ENCODE results near the gene KCNMA1.

Gene KCNMA1

DNA sequence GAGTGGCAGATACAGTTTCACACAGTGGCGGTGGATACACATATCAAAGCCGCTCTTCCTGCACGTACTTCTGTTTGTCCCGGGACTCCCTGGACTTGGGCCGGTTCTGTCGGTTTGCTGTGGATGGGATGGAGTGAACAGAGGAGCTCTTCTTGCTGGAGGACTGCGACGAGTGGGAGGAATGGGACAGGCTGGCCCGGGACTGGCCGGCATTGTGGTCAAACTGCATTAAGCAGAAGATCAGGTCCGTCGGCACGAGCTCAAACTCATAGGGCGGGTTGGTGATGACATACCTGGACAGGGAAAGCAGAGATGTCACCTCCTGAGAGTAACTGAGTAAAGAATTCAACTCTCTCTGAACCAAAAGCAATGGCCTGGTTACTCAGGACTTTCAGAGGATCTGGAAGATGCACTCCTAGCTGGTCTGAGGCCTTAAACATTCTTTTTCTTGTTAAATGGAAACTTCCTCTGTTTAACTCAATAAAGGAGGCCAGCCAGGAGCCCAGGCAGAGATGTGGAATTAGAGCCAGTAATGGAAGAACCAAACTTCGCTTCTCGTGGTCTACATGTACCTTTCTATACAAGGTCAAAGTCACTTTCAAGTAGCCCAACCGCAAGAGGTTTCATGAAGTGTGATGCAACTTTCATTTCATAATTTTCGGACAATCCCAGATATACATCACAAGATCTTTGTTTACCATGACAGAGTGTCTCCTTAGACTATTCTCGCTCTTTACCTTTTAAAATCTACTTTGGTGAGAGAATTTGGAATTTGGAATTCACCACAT lies 750.2 kb downstream of the KCNMA1 start:
- no peak for DNase-seq (ENCODE audit: low spot score)

DNA sequence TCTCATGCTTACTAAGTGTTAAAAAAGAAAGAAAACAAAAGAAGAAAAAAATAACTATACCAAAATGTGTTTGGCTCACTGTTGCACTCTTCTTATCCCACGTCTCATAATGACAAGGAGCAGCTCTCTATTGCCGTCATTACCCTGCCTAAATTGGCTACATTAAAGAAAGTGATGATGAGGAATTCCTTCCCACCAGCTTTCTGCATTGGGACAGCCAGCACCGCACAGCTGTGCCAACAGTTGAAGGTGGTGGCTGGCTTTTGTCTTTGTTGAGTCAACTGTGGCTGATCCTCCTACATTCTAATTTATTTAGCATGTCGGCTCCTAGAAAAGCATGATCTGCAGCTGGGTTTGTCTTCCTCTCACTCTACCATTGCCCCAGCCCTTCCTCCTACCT lies 751.8 kb downstream of the KCNMA1 start:
- no peak for DNase-seq (ENCODE audit: low spot score)

DNA sequence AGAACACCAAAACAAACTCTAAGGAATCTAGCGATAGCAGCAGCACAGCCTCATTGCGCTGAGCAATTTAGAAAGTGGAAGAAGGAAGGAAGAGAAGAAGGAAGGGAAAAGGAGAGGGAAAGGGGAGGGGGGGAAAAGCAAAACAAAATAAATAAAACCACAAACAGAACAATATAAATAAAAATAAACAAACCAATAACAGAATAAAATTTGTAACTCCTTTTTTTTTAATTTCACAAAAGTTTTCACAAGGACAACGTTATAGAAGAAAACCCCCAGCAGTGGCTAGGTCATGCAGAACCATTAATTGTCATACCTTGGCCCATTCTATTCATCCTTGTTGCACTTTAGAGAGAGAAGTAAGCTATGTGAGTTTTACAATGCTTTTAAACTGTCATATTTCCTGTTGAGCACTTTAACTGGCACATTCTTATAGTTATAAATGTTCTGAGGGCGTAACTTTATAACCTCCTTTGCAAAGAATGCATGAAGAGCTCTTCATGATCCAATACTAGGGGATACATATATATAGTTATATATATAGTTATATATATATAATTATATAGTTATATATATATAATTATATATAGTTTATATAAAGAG lies 752.8 kb downstream of the KCNMA1 start:
- no peak for DNase-seq (ENCODE audit: low spot score)

DNA sequence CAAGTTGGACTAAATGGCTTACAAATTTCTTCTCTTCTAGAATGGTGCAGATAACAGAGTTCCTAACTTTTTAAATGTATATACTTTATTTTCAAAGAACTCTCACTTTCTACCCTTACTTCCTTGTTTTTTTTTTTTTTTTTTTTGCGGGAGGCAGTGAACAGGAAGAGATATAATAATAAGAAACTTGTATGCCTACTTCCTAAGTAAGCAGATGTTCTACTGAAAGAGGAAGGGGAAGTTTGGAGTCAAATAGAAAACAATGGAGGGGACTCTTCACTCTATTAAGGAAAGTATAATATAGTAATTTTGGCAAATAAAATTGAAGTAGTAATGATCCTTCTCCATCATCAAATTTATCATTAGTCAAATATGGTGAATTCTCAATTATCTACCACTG lies 754.0 kb downstream of the KCNMA1 start:
- no peak for DNase-seq (ENCODE audit: low spot score)

DNA sequence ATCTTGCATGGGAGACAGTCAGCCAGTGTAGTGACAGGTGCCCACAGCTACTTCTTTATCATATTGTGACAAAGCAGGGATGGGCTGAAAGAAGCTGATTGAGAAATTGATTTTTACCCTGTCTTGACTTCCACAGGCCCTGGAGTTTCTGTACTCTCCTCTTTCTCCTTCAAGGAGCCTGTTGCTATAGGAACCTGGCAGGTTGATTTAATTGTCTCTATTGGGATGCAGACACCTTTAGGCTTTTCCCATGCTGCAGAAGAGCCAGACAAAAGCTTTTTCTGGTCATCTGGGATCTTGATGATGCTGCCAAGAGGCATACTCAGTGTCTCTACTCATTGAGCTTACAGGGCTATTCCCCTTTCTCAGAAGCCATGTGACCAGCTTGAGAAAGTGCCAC lies 754.8 kb downstream of the KCNMA1 start:
- no peak for DNase-seq (ENCODE audit: low spot score)

DNA sequence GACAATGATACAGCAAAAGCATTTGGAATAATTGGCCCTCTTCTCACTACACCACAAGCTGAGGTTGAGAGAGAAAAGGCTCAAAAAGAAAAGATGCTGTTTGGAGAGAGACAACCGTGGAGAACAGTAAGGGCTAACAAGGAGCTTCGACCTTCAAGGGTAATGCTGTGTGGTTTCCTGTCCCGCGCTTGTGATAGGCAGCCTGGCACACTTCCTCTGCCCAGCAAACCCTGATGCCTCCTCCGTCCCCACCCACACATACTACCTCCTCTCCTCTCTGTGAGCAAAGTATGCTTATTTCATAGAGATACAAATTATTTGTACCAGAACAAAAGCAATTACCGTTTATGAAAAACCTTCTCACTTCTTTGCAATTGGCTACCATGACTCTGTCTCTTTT lies 755.4 kb downstream of the KCNMA1 start:
- DNase-seq (ENCODE audit: low spot score), result no peak

DNA sequence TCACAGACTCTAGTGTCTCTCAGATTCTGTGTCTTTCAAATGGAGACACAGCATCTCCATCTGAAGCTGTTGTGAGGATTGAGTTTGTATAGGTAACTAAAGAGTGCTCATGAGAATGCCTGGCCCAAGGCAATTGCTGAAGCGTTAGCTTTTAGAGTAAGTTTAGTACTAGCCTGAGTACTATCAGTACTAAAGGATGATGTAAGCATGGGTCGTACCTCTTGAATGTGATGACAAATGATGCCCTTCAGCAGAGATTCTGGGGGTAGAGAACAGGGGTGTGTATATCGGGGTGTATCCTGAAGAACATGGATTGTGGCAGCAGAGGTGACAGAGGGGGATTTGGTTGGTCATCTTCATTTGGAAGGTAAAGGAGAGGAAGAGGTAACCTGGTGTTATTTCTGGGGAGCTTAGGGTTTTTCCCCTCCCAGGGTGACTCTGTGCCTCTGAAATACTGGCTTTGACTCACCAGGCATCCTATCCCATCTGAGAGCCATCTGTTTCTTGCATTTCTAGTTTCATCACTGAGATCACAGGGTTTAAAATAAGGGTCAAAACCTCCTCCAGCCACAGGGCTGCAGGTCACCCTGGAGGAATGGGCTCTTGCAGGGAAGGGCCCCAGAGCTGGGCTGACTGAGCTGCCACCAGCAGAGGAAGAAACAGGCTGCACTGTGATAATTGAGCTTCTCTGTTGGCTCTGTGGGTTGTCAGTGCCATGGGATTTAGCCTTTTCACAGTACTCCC lies 756.0 kb downstream of the KCNMA1 start:
- no peak for DNase-seq (ENCODE audit: low spot score)

DNA sequence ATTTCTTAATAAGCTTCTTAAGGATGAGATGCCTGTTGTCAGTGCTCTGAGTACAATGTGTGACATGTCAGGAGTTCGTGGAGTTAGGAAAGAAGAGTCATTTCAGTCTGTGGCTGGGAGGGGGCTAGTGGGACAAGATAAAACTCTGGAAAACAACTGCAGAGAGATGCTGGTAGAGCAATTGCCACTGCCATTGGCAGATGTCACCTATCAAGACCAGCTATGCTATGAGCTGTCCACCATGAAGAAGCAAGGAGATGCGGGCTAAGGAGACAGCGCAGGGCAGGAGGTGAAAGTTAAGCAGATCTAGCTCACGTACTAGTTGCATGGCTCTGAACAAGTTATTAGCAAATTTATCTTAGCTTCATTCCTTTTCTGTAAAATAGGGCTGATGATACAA lies 756.7 kb downstream of the KCNMA1 start:
- DNase-seq (ENCODE audit: low spot score), result no peak

DNA sequence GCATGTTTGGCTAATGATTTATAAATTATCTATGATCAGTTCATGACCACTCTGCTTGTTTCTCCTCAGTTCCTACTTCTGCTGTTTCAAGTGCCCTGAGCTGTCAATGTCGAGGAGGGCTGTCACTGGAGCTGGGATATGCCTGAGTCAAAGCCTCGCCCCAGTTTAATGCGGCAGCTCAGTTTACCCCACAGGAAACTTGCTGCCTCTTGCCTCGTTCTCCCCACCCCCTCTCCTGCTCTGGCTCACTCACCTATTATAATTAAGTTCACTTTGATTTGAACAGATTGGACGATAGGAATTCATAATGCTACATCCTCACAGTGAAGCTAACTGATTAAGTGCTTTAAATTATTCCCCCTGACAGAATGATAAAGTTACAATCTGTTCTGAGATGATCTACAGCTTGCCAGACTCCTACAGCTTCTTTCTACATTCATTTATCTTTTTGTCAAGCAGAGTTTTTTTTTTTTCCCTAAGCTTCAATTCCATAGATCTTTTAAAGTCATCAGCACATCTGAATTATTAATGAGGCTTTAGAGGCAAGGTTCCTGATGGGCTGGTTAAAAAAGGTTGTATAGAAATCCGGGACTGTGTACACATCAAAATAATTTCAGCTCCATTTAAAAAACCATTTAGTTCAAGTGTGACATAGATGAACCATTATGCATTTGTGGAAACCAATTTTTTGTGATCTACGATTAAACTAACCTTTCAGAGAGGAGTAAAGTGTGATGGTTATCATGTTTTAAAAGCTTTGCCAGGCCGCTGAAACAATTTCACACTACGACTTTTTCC lies 758.3 kb downstream of the KCNMA1 start:
- no peak for DNase-seq (ENCODE audit: low spot score)

DNA sequence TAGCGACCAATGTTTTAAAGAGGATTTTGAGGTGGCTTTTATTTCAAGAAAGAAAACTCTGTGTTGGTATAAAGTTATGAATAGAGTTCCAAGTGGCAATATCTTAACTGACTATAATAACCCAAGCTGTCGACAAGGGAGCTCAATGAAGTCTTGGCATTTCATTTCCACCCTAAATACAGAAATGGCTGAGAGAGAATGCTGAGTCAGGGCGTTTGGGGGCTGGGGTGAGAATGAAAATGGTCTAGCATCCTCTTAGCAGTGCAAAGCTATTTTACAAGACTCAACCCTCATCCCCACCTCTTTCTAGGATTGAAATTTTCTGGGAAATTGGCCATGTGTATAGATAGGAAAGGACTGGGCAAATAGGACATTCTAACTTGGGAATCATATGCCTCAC lies 759.1 kb downstream of the KCNMA1 start:
- no peak for DNase-seq (ENCODE audit: low spot score)

DNA sequence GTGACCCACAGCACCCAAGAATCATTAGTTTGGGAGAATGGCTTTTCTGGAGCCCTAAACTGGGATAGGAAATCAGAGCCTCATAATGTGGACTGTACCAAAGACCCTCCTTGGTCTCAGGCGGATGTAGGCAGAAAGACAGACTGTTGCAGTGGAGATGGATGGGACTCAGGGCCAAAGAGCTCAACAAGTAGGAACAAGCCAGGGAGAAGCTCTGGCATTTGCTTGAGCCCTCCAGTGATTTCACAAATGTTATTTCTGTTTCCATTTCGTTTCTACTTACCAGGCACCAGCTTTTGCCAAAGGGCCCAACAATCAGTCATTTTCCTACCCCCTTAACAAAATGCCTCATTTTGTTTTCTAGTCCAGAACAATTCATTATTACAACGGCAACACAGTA lies 762.7 kb downstream of the KCNMA1 start:
- no peak for DNase-seq (ENCODE audit: low spot score)

DNA sequence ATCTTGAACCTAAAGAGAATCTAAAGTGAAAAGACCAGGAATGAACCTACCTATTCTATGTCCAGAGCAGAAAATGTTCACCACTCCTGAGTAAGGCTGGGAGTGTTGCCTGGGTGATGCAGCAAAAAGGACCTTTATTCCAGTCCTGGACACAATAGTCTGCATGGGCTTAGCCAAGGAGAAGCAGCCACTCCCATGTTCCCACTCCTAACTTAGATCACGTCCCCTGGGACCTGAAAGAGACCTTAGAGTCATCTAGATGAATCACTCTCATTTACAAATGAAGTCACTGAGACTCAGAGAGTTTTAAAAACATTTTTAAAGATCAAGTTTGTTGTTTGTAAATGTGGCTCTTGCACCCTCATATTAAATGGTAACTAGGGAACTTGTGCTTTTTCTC lies 763.4 kb downstream of the KCNMA1 start:
- DNase-seq (ENCODE audit: low spot score), result no peak

DNA sequence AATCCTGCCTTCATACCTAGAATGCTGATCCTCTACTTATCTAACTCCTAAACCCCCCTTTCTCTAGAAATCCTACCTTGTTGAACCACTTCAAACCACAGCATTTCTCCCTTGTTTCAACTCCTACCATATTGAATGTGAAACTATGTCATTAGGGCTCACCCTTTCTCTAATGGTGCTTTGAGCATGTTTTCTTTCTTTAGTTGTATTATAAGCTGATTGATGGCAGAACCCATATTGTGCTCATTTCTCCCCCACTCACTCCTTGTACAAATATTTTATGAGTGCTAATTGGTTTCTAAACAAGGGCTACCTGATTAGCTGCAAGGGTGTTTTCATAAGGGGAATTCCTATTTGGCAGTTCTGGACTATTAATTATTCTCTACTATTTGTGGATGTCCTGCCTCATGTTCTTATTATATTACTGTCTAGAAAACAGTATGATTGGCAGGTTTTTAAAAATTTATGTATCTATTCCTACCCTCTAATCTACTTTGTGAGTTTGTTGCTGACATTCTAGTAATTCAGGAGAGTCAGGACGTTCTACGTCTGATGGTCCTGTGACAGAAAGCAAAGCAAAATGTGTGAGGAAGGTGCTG lies 765.8 kb downstream of the KCNMA1 start:
- no peak for DNase-seq (ENCODE audit: low spot score)

DNA sequence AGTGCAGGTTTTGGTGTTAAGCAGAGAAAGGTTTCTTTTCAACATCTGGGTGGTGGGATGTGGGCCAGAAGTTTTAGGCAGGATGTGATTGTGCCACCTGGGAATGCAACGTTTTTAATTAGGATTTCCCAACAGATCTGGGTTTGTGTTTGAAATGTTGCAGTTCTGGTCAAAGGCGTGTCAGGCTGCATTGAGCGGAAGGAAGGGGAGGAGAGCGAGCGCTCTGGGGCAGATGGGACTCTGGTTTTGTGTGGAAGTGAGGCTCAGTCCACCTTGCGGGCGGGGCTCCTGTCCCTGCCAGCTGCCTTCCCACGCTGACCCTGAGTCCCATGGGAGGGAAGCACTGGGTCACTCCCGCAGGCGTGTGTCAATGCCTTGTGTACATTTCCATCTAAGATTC lies 767.7 kb downstream of the KCNMA1 start:
- DNase-seq (ENCODE audit: low spot score), result no peak

DNA sequence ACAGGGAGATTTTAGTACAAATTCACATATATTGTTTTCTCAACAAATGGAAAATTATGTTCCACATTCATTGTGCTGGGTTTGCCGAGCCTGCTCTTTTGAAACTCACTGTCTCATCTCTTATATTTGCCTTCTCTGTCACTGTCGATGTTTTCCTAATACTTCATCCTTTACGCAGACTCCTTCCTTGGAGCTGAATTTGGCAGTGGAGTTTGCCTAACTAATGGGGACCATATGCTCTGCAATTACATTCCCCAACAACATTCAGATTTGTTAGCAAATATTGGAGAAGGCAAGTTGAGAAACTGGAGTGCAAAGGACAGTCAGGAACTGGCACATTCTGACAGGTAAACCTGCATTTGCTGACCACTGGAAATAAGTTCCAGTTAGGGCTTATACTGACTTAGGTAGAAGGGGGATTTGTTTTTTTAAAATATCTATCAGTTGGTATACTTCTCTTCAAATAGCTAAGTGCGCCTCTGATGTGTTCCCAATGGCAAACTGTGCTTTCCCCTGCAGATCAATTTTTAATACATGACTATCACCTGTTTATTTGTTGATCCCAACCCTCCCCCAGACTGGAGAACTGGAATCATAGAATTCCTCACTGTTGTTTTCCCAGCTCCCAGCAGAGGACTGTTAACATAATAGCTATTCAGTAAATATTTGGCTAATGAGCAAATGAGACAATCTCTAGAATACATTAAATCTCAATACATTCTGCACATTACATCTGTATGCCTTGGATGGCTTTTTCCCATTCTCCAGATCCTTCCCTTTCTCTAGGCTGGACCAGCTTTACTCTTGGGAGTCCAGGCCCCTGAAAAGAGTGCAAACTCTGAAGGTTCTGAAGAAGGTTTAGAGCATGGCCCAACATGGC lies 769.3 kb downstream of the KCNMA1 start:
- DNase-seq (ENCODE audit: low spot score), result no peak

DNA sequence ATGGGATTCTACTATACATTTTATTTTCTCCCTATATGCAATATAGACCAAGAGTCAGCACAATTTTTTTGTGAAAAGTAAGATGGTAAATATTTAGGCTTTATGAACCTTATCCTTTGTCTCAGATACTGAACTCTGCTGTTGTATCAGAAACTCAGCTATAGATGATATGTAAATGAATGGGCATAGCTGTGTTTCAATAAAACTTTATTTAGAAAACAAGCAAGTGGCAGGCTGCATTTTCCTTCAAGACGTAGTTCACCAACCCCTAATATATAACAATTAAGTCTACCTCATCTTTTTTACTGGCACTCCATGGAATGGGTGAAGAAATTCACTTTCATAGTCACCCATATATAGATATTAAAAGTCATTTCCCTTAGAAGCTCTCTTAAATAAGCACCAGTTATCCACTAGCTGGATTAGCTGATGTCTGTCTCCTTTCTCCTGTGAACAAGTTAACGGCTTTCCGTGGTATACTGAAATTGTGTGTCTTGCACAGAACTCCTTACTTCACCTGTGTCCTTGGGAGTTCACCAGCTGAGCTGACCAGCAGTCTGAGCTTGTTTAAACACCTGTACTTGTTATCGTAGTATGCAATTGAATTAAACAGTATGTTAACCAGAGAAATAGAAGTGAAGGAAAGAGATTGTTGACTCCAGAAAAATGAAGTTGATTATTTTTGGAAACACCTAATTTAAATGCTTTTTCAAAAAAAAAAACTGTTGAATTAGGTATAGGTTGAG lies 770.6 kb downstream of the KCNMA1 start:
- no peak for DNase-seq (ENCODE audit: low spot score)

DNA sequence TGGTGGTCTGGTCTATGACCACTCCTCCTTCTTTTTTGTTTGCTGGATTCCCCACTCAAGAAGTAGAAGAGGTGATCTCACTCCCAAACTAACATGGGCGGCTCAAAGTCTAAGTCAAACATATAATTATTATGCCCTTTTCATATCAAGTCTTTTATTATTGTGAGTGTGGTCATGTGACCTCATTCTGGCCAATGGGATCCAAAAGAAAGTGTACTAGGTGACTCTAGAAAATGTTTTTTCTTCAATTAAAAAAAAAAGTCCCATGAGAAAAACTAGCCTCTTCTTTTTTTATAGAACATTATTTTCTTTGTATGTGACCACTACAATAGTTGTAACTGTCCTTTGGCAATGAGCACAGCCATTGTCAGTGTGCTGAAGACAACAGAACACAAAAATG lies 772.7 kb downstream of the KCNMA1 start:
- no peak for DNase-seq (ENCODE audit: low spot score)

DNA sequence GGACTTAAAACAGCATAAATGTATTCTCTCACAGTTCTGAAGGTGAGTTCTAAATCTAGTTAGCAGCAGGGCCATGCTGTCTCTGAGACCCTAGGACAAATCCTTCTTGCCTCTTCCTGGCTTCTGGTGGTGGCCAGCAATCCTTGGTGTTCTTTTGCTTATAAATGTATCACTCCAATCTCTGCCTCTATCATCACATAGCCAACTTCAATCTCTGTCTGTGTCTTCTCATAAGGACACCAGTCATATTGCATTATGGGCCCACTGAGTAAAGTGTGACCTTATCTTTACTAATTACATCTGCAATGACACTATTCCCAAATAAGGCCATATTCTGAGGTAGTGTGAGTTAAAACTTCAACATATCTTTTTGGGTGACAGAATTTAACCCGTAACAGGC lies 778.9 kb downstream of the KCNMA1 start:
- DNase-seq (ENCODE audit: low spot score), result no peak

DNA sequence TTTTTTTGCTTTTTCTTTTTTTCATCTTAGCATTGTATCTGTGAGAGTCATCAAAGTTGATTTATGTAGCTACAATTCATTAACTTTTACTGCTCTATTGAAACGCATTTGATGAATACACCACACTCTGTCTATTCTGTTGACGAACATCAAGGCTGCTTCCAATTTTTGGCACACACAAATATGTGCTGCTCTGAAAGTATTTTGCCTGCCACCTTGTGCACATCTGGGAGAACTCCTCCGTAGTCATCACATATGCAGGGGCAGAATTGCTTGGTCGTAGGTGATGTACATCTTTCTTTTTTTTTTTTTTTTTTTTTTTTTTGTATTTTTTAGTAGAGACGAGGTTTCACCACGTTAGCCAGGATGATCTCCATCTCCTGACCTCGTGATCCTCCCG lies 796.8 kb downstream of the KCNMA1 start:
- DNase-seq (ENCODE audit: low spot score), result no peak

DNA sequence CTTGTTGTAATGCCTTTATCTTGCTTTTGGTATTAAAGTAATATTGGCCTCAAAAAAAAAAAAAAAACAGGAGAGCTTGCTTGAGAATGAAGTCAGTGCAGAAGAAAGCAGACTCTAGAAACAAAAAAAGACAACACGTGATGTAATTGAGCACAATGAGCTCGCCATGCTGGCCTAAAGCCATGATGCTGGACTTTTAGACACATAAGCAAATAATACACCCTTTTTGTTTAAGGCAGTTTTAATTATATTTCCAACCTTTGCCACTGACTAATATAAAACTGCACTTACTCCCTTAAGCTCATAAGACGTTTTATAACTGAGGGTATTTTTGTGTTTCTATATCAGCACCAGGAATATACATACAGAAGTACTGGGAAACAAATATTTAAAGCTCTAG lies 798.3 kb downstream of the KCNMA1 start:
- DNase-seq (ENCODE audit: low spot score), result no peak

Data from CD4-positive, alpha-beta T cell treated with Interleukin-2 at 100 ng/mL for 4 hours (primary cell).